Pulmonary artery endothelial cell (primary cell): ENCODE measurements around the gene PTPRN2. TPM values are rescaled to one million over a fixed set of nuclear protein-coding genes. Genes with fewer than 3 reads are reported as not detected.
"Not testable (repeated sequence)": the region's sequence is repeated elsewhere in the genome, so short reads cannot be mapped to it uniquely, and the experiment has no call there.

Experiments
- DNase-seq: peaks from one replicate; pipeline ENCODE4 v3.0.0-alpha.2; 2011; ENCODE audit warnings: low read depth, low spot score
- total RNA-seq: library from RNA; depleted of rRNA; stranded (reverse); fragments of >200 nt; gene quantifications from 2 replicates; pipeline ENCODE4 v1.2.3, GENCODE V29; 2014

The PTPRN2 gene
- total RNA-seq, result 0.53 and 0.88 TPM in 2 replicates

DNA sequence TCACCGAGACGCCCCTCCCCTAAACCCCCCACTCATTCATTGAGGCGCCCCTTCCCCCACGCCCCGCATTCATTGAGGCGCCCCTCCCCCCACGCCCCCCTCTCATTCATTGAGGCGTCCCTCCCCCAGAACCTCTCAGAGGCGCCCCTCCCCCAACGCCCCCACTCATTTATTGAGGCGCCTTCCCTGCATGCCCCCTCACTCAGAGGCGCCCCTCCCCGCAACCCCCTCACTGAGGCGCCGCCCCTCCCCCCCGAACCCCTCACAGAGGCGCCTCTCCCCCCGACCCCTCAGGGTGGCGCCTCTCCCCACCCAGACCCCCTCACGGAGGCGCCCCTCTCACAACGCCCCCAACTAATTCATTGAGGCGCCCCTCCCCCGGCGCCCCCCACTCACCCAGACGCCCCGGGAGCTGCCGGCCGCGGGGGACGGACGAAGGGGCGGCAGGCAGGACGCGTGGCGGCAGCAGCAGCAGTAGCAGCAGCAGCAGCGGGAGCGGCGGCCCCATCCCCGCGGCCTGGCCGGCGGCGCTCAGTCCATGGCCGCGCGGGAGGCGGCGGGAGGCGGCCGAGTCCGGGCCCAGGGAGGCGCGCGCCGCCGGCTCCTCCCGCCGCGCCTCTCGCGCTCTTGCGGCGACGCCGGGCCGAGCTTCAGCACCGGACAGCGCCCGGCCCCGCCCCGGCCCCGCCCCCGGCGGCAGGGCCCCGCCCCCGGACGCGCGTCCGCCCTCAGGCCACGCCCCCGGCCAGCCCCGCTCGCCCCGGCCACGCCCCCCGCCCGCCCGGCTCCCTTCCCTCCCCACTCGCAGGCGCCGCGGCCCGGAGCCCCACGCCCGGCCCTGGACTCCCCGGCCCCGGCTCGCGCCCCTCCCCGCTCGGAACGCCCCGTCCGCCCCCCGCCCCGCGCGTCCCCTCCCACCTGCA is at the start of gene PTPRN2:
TSS of gene PTPRN2 (minus strand) at position 662 of the 923 bp plus-strand sequence.
- no peak for DNase-seq

DNA sequence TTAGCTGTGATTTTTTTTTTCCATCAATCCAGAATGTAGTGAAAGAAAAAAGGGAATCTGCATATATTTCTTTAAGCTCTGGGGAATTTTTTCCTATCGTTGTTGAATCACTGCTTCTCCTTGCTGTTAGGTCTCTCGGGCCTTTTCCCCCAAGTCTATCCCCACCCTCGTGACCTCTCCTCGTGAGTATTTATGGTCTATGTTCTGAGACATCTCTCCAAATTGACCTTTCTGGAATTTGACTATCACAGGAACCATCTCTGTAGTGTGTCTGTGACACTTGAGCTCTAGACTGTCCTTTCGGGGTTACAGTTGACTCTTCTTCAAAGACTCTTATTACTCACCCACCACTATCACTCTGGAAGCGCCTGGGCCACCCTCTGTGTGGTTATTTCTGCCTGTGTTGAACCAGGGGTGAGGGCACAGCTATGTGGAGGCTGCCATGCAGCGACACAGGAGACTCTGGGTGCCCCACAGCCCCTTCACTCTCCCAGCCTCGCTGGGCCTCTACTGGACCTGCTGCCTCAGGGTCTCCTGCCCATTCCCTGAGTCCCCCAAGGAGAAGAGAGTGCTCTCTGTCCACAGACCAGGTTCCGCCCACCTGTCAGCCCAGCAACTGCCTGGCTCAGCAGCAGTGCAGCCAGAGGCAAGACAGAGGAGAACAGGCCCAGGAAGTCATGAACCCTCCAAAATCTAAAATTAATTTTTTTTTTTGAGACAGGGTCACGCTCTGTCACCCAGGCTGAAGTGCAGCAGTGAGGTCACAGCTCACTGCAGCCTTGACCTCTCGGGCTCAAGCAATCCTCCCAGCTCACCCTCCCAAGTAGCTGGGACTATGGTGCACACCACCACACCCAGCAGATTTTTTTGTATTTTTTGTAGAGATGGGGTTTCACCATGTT is 45.7 kb upstream of the PTPRN2 start:
- DNase-seq, result no peak

DNA sequence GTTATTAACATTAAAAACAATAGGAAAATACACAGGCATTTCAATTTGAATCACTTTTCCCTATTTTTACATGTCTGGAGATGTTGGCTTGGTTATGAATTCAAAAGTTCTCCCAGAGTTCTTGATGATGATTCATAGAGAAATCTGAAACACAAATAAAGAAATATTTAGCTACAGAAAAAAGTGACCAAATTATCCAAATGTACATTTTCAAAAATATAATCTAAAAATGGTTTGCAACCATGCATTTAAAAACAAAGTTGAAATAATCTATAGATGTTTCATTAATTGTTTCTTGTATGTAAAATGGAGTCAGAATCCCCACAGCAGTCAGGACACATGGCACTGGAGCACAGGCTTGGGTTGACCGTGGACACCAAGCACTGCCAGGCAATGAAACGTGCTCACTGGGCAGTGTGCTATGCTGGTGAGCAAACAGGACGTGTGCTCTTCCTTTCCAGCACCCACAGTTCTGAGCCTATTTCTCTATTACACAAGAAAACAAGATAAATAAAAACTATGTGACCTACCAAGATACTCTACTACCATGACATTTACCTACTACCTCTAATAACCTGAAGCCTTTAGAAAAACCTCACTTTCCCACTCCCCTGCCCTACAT is 44.1 kb upstream of the PTPRN2 start:
- DNase-seq, result no peak

DNA sequence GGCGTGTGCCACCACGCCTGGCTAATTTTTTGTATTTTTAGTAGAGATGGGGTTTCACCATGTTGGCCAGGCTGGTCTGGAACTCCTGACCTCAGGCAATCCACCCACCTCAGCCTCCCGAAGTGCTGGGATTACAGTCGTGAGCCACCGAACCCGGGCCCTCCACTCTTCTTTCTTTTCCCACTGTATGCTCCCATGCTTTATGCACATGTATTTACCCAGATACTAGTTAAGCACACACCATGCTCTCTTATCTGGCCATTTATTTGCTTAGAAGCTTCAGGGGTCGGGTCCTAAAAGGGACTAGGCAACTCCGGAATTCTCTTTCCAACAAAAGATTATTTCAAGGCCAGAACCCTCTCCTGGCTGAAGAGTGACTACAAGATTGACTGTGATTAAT is 38.7 kb upstream of the PTPRN2 start:
- DNase-seq, result not testable (repeated sequence)

DNA sequence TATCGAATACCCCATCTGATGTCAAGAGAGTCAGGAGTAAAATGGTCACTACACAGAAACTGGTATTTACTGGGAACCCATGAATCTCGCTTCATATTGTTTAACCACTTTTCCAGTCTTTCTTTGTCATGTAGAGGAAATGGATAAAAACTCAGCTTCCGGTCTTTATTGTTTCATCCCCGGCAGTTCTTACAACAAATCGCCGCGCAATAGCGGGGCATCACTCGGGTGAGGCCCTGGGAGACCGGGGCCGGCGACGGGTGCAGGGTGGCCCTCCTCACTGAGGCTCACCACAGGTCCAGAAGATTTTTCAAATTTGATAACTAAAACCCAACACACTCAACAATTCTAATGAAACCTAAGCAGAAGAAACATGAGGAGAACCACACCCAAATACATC is 35.6 kb upstream of the PTPRN2 start:
- DNase-seq, result no peak

DNA sequence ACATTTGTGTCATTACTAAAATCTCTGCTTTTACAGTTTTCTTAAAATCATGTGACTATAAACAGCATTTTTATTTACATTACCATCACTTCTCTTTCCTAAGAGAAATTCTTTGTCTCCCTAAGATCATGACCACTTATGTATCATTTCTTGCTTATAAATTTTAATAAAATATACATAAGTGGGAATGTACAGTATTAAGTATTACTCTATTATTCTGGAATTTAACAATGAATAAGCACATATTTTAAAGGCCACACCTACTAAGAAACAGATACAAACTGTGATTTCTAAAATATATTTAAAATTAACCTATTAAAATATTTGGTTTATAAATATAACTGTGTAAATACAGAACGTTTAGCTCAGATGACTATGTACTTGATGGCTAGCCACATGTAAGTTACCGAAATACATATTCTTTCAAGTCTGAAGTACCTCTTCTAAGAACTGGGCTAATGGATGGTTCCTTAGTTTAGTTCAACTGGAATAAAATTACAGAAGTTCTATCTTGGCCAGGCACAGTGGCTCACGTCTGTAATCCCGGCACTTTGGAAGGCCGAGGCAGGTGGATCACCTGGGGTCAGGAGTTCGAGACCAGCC is 33.3 kb upstream of the PTPRN2 start:
- DNase-seq, result no peak

DNA sequence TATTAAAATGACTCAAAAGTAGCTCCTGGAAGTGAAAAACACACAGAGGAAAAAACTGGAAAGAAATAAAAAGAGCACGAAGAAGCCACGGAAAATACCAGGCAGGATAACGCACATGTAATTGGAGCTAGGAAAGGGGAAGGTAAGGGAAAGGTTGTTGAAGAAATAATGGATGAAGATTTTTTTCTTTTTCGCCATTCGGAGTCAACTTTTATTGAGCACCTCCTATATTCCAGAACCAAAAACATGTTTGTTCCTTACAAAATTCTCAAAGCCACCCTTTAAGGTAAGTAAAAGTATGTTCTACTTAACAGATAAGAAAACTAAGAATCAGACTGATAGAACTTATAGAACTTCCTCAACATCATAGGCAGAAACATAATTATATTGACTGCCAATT is 32.8 kb upstream of the PTPRN2 start:
- DNase-seq, result no peak

DNA sequence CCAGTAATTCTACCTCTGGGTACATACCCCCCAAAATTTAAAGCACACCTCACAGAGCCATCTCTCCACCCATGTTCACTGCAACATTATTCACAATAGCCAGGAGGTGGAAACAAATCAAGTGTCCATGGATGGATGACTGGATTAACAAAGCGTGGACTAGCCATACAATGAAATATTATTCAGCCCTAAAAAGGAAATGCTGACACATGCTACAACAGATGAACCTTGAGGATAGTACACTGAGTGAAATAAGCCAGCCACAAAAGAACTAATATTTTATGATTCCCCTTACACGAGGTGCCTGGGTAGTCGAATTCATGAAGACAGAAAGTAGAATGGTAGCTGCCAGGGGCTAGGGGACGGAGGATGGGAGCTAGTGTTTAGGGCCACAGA is 31.1 kb upstream of the PTPRN2 start:
- no peak for DNase-seq

DNA sequence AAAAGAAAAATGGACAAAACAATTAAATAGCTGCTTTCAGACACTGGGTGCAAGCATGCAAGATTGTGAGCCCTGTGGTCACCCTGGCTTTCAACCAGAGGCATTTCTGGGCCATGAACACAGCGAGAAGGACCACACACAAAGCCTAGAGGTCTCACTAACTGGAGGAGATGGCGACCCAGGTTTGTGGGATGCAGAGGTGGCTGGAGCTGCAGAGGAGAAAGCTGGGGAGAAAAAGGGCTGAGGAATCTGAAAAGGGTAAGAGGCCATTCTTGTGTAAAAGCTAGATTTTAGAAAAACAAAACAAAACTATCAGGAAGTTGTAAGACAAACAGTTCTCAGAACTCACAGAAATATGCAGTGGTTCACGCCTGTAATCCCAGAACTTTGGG is 30.1 kb upstream of the PTPRN2 start:
- DNase-seq, result no peak

DNA sequence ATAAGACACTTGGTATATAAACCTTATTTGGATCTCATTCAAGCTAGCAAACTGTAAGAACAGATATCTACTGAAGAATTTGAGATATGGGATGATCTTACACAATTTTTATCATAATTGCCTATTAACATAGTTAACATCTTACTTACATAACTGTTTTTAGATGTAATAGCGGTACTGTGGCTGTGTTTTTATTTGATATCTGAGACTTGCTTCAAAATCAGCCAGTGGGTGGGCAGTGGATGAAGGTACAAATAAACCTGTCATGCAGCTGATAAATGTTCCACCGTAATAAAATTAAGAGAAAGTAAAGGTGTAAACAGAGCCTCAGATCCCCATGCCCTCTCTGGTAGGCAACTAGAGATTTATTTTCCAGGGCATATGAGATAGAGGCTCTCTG is 28.4 kb upstream of the PTPRN2 start:
- no peak for DNase-seq

DNA sequence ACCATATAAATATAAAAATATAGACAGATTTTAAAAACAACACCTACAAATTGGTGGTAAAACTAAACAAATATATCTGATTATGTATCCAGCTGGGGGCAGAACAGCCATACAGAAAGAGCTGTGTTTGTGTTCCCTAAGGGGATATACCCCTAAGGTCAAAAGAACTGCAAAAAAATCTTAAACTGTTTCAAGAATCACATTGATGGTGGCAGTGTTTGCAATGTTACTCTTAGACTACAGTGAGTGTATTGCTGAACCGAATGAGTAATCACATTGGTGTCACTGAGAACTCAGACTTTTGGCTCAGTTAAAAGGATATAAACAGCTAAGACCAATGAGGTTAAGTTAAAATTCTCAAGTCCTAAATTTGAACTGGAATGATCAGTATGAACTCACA is 27.1 kb upstream of the PTPRN2 start:
- DNase-seq, result no peak

DNA sequence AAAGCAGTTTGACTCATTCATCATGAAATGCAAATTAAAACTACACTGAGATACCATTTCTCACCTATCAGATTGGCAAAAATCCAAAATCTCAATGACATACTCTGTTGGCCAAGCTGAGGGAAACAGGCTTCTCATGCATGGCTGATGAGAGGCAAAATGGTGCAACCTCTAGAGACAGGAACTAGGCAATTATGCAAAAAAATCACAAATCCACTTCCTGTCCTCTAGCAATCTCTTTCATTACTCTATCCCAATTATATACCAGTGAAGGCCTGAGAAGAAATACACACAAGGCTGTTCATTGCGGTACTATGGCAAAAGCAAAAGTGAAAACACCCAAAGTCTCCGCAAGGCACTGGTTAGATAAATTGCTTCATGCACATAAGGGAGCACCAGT is 25.9 kb upstream of the PTPRN2 start:
- DNase-seq, result no peak

DNA sequence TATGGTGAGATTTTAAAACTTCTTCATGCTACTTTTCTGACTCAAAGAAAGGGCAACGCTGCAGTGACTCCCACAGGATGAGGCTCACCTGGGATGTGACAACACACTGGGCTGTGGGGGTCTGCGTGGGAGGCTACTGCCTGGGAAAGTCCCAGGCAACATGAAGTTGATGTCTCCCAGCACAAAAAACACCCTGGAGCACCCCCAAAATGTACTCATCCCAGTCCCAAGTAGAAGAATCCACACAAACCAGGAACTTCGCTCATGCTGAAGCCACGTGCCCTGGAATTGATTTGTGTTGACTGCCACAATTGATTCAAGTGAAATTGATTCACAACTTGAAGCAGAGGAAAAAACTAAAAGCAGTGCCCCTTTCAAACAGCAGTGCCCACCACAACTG is 24.9 kb upstream of the PTPRN2 start:
- DNase-seq, result no peak

DNA sequence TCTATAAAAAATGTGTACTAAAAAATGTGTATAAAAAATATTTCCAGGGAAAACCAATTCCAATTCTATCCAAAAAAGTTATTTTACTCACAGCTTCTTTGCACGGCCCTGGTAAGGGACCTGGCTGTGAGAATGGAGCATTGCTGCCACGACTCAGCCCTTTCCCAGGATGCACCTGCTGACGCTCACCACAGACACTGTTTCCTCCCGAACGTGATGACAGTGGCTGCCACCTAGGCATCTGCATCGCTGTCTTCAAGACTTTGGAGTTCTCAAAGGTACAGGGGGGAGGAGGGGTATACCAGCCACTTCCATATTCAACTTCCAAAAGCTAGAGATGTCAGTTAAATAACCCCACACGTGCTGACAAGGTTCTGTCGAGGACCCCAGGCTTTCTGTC is 23.9 kb upstream of the PTPRN2 start:
- no peak for DNase-seq

DNA sequence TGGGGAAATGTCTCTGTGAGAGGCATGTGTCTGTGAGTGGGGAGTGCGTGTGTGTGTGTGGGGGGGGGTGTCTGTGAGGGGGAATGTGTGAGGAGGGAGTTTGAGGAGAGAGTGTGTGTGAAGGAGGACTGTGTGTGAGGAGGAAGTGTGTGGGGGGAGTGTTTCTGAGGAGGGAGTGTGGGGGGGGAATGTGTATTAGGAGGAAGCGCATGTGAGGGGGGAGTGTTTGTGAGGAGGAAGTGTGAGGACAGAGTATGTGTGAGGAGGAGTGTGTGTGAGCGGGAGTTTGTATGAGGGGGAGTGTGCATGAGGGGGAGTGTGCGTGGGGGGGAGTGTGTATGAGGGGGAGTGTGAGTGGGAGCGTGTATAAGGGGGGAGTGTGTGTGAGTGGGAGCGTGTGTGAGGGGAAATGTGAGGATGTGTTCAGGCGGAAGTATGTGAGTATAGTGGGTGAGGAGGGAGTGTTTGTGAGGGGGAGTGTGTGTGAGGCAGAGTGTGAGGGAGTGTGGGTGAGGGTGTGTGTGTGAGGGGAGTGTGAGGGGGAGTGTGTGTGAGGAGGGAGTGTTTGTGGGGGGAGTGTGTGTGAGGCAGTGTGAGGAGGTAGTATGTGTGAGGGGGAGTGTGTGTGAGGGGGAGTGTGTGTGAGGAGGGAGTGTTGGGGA is 21.8 kb upstream of the PTPRN2 start:
- no peak for DNase-seq

DNA sequence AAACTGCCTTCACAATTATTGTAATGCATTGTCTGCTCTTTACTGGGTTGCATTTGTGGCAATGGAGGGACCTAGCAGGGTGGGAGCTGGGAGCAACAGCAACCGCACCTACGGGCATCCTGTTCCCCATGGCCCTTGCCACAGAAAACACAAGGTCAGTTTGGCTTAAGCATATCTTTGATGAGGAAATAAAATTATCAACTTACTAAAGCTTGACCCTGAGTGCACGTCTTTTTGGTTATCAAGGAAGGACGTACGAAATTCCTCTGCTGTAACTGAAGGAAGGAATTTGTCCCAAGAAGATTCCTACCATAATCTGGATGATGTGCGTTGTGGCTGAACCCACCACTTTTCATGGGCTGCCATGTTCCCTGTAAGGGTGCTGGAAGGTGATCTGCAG is 19.9 kb upstream of the PTPRN2 start:
- no peak for DNase-seq

DNA sequence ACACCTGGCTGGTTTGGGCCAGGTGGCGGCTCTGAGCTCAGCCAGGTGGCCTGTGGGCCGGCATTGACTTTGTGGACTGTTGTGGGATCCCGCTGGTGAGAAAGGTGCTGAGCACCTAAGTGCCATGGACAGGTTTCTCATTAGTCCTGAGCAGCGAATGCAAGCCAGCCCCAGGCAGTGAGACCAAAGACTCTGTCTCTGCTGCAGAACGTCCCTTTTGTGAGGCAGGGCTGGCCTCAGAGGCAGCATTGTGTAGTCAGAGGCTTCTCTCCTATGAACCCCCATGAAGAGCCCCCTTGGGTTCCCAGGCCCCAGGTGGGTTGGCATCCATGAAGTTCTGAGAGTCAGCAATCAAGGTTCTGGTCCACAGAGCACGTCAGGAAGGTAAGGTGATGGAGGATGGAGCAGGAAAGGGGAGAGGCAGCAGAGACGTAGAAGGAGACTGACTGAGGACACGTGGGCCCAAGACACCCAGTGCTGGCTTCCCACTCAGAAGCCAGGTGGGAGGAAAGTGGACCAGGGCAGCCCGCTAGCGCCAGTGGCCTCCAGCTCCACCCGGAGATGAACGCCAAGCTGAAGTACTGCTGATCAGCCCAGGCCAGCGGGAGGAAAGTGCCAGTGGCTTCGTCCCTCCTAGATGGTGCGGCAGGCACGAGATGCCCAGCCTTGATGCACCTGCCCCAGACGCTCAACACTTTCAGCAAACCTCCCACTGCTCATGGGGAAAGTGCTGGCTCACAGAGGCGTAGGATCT is 19.2 kb upstream of the PTPRN2 start:
- no peak for DNase-seq

DNA sequence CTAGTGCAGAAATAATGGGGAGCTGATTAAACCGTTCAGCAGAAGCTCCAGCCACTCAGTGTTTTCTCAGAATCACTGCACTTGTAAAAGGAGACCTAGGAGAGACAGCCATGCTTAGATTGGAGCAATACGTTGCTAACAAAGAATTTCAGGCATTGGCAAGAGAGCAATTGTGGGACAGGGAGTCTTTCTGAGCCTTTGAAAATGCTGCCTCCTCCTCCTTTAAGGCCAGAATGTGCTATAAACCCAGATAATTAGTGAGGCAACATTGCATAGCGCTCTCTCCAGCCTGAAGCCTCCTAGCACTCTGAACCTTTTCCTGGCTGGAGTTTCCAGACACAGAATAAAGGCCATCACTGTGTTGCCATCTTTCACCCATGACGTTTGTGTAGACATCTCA is 18.5 kb upstream of the PTPRN2 start:
- DNase-seq, result no peak

DNA sequence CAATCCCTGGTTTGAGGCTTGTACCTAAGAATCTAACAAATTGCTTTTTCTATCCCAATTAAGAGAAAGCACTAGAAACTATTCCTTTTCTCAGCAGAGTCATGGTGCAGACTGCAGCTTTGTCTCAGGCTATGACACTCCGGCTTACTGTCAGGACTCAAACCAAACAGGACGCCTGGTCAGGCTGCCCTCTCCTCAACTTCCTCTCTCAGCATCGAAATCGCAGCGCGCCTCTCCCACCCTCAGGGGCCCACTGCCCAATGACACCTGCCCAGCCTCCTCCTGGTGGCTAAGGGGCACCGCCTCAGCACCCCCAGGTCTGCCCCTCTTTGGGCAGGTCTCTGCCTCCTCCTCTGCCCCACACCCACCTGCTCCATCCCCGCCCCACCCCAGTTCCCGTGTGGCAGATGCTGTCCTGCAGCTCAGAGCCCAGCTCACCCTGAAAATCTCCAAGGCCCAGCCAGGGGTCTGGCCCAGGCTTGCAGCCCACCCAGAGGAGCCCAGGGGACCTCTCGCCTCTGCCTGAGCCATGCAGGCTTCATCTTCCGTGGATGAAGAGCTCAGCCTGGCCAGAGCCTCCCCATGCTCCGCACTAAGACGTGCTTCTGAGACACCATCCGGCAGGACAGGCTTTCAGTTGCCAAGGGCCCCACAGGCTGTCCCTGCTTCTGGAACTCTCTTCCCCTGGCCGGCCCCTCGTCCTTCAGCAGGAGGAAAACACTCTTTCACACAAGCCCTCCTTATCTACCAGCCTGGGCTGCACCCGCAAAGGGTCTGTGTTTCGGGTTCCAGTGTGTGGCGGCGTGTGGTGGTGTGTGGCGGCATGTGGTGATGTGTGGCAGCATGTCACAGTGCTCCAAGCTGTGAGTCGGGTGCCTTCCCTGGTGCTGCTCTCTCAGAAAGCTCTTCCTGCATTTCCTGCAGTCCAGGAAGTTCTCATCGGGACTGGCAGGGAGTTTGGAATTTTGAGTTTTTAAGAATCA is 16.4 kb upstream of the PTPRN2 start:
- DNase-seq, result no peak
